ENCODE data around the gene NRIP1.
A peak's percentile ranks its signal among the peaks of the same experiment; 100 is the strongest.

Gene NRIP1

GRCh38 chr21:15063081-15063813 lies 1.6 kb downstream of the NRIP1 start:
- Histone ChIP-seq H3K4me1 (ENCODE audit: low read depth, poor library complexity, severe bottlenecking) (peaks cover 18% of the 10 kb centered on the region), H3K79me2 (ENCODE audit: insufficient read depth, low read depth) (peaks cover 46% of the 10 kb centered on the region; the same call in 1 of the 2 replicates), H3K27ac (no peak overlapping the region), H3K4me2 (peak overlapping the region; percentile 69), H3K4me3 (IDR thresholded peaks at IDR 0.05; ENCODE audit: insufficient read depth, low read depth, low read length) (no peak overlapping the region), H4K20me1 (ENCODE audit: insufficient read depth) (no peaks in the 10 kb centered on the region), H3K27me3 (ENCODE audit: insufficient read depth, low read depth) (no peaks in the 10 kb centered on the region), H2AFZ (ENCODE audit: low read depth) (peak overlapping the region; percentile 62; the same call in 1 of the 2 replicates), H3K36me3 (ENCODE audit: insufficient read depth) (no peaks in the 10 kb centered on the region), H3K9ac (no peak overlapping the region; the same call in 1 of the 2 replicates)
- TF ChIP-seq CTCF (conservative IDR thresholded peaks at IDR 0.05; ENCODE audit: low read depth, low read length) = no peak

- Histone ChIP-seq H3K36me3 (ENCODE audit: insufficient read depth) (no peaks in the 10 kb centered on the region), H3K9ac (no peak overlapping the region), H3K27ac (no peak overlapping the region), H3K4me3 (IDR thresholded peaks at IDR 0.05; ENCODE audit: insufficient read depth, low read depth, low read length) (no peak overlapping the region), H3K27me3 (ENCODE audit: insufficient read depth, low read depth) (no peaks in the 10 kb centered on the region), H2AFZ (ENCODE audit: low read depth) (no peak overlapping the region), H3K4me1 (ENCODE audit: low read depth, poor library complexity, severe bottlenecking) (peaks cover 18% of the 10 kb centered on the region), H4K20me1 (ENCODE audit: insufficient read depth) (no peaks in the 10 kb centered on the region), H3K79me2 (ENCODE audit: insufficient read depth, low read depth) (peaks cover 51% of the 10 kb centered on the region; the same call in 1 of the 2 replicates), H3K4me2 (no peak overlapping the region)
- TF ChIP-seq CTCF (conservative IDR thresholded peaks at IDR 0.05; ENCODE audit: low read depth, low read length) = no peak
These were observed 2.2 kb downstream of the NRIP1 start for GRCh38 chr21:15062606-15062965.

GRCh38 chr21:15061747-15062605 lies 2.8 kb downstream of the NRIP1 start:
- Histone ChIP-seq H4K20me1 (ENCODE audit: insufficient read depth) (no peaks in the 10 kb centered on the region), H3K27ac (no peak overlapping the region), H3K79me2 (ENCODE audit: insufficient read depth, low read depth) (peaks cover 57% of the 10 kb centered on the region; the same call in 1 of the 2 replicates), H3K36me3 (ENCODE audit: insufficient read depth) (no peaks in the 10 kb centered on the region), H3K4me1 (ENCODE audit: low read depth, poor library complexity, severe bottlenecking) (peaks cover 18% of the 10 kb centered on the region), H3K4me3 (IDR thresholded peaks at IDR 0.05; ENCODE audit: insufficient read depth, low read depth, low read length) (no peak overlapping the region), H3K27me3 (ENCODE audit: insufficient read depth, low read depth) (no peaks in the 10 kb centered on the region), H3K9ac (no peak overlapping the region), H2AFZ (ENCODE audit: low read depth) (no peak overlapping the region), H3K4me2 (no peak overlapping the region)
- no peak for TF ChIP-seq CTCF (conservative IDR thresholded peaks at IDR 0.05; ENCODE audit: low read depth, low read length)

- Histone ChIP-seq H3K9ac (no peak overlapping the region), H3K4me2 (no peak overlapping the region), H3K27ac (no peak overlapping the region), H3K27me3 (ENCODE audit: insufficient read depth, low read depth) (no peaks in the 10 kb centered on the region), H3K79me2 (ENCODE audit: insufficient read depth, low read depth) (peaks cover 63% of the 10 kb centered on the region; the same call in 1 of the 2 replicates), H3K36me3 (ENCODE audit: insufficient read depth) (no peaks in the 10 kb centered on the region), H3K4me3 (IDR thresholded peaks at IDR 0.05; ENCODE audit: insufficient read depth, low read depth, low read length) (no peak overlapping the region), H3K4me1 (ENCODE audit: low read depth, poor library complexity, severe bottlenecking) (peaks cover 13% of the 10 kb centered on the region), H2AFZ (ENCODE audit: low read depth) (no peak overlapping the region), H4K20me1 (ENCODE audit: insufficient read depth) (no peaks in the 10 kb centered on the region)
- TF ChIP-seq CTCF (conservative IDR thresholded peaks at IDR 0.05; ENCODE audit: low read depth, low read length) = no peak
These were observed 3.5 kb downstream of the NRIP1 start for GRCh38 chr21:15061279-15061678.

All from KMS-11 (cell line).